GM19397 (cell line): ENCODE results near the gene LRBA.

Experiments
- ATAC-seq: cut with Tn5 transposase; IDR thresholded peaks from one replicate; pipeline ENCODE4 v1.9.1; 2021; ENCODE audit warnings: mild to moderate bottlenecking, moderate library complexity; ENCODE audit not compliant: unreplicated experiment

LRBA gene

DNA sequence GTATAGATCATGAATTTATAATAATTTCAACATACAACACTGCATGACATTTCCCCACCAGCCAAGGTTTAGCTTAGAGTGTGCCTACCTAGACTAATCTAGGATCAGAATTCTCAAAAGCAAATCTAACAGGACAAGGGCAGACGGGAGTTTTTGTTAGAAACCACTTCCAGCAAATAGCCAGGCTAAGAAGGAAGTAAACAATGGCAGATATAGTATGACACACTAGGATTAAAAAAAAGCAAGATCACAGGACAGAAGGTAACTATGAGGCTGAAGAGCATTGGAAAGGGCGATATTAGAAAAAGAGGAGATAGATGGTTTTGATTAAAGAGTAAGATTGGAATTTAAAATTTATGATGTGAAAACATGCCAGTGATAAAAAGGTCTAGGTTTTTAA lies 124.8 kb downstream of the LRBA start:
- no peak for ATAC-seq

- ATAC-seq: no peak
Measured at GRCh38 chr4:150889306-150889705, 125.8 kb downstream of the LRBA start.

DNA sequence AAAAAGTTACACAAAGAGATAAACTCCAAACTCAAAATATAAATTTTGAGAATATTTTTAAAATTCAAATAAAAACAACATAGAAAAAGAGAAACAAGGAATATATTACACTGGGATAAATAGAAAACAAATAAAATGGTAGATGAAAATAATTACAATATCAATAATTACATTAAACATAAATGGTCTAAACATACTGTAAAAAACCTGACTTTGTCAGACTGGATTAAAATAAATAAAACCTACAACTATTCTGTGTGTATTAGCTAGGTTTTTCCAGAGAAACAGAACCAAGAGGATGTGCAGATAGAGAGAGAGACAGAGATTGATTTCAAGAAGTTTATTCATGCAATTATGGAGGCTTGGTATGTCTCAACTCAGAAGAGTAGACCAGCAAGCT lies 126.5 kb downstream of the LRBA start:
- no peak for ATAC-seq

- ATAC-seq: no peak
Measured at GRCh38 chr4:150888217-150888616, 126.9 kb downstream of the LRBA start.

DNA sequence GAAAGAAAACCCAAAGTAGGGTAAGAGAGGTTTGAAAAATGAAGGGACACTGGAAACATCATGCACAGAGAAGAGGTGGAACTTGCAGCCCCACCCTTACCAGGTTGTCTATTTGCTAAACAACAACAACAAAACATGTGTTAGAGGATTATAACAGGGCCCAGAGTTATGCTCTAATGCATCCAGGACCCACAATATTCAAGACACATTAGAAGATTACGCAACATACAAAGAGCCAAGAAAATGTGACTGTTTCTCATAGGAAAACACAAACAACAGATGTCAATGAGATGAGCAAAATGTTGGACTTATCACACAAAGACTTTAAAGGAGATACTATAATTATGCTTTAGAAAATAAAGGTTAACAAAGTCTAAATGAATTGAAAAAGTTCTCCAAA lies 128.5 kb downstream of the LRBA start:
- ATAC-seq: no peak

DNA sequence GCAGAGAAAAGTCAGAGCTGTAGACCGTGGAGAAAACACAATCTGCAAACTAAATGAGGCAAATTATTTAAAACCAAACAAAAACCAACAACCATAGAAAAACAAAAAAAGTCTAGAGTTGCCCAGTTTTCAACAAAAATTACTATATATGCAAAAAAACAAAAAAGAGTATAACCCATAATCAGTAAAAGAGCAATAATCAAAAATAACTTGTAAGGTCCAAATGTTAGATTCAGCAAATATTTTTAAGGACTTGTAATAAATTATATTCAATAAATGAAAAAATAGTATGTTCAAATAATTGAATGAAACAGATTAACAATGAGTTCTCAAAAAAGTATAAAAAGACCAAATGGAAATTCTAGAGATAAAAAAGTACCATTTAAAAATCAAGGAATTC lies 130.5 kb downstream of the LRBA start:
- ATAC-seq: no peak

- no peak for ATAC-seq
Measured at GRCh38 chr4:150875367-150875766, 139.7 kb downstream of the LRBA start.

- ATAC-seq: no peak
Measured at GRCh38 chr4:150874338-150875226, 140.5 kb downstream of the LRBA start.

DNA sequence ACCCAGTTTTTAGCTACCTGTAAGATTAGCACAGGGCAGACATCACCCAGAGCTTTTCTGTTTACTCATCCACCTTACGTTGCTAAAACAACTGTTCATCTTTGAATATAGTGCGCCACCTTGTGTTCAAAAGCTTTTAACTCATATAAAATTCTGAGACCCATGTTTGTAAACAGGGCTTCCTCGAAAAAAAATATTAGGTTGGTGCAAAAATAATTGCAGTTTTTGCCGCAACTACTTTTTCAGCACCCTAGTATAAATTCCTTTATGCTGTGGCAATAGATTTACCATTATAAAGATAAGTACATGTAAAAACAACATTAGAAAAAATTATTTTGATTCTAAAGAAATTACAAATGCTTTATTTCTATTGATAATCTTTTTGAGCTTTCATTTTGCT lies 147.9 kb downstream of the LRBA start:
- ATAC-seq: peak; percentile 77

GRCh38 chr4:150863456-150863855 lies 151.6 kb downstream of the LRBA start:
- ATAC-seq: no peak

DNA sequence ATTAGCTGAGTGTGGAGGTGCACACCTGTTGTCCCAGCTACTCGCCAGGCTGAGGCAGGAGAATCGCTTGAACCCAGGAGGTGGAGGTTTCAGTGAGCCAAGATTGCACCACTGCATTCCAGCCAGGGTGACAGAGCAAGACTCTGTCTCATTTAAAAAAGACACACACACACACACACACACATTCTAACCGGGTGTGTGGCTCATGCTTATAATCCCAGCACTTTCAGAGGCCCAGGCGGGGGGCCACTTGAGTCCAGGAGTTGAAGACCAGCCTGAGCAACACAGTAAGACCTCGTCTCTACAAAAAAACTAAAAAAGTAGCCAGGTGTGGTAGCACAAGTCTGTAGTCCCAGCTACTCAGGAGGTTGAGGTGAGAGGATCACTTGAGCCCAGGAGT lies 152.3 kb downstream of the LRBA start:
- ATAC-seq: no peak

DNA sequence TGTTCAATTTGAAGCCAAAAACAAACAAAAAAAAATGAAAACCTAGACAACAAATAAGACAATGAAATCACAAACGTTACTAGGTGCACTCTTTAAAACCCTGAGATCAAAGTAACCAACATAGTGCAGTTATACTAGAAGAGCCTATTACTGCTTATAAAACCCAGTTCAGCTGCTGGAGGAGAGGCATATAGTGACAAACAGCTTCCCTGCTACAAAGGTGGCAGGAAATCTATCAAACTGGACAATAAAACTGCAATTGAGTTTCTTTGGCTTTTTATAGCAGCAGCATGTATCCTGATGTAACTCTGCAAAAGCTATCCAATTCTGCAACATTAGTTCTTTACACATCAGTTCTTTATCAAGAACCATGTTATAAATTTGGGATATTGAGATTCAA lies 155.6 kb downstream of the LRBA start:
- no peak for ATAC-seq

GRCh38 chr4:150855981-150856510 lies 159.0 kb downstream of the LRBA start:
- no peak for ATAC-seq

DNA sequence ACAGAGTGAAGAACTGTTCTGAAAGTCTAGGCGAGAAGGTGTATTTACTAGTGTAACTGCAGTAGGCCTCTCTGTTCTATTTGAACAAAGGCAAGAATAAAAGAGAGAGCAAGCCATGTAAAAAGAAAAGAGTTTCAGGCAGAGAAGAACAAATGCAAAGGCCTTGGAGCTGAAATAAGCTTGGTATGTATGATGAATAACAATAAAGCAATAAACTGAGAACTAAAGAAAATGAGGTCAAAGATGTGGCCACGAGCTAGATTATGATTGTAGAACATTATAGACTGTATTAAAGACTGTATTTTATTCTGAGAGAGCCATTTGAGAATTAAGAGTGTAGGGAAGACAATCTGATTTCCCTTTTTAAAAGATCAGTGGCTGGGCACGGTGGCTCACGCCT lies 160.5 kb downstream of the LRBA start:
- ATAC-seq: no peak

- no peak for ATAC-seq
Measured at GRCh38 chr4:150853882-150854281, 161.2 kb downstream of the LRBA start.

GRCh38 chr4:150852216-150852615 lies 162.9 kb downstream of the LRBA start:
- no peak for ATAC-seq

GRCh38 chr4:150849016-150849415 lies 166.1 kb downstream of the LRBA start:
- no peak for ATAC-seq

- peak; percentile 86 for ATAC-seq
Measured at GRCh38 chr4:150828159-150828558, 186.9 kb downstream of the LRBA start.

- no peak for ATAC-seq
Measured at GRCh38 chr4:150827226-150827625, 187.9 kb downstream of the LRBA start.

GRCh38 chr4:150826306-150826705 lies 188.8 kb downstream of the LRBA start:
- ATAC-seq: no peak

DNA sequence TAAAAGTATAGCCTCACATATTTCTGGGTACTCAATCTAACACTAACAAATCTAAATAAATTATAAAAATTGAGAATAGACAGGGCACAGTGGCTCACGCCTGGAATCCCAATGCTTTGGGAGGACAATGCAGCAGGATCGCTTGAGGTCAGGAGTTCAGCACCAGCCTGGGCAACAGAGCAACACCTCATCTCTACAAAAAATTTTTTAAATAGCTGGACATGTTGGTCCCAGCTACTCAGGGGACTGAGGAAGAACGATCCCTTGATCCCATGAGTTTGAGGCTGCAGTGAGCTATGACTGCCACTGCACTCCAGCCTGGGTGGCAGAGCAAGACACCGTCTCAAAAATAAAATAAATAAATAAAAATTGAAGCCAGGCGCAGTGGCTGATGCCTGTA lies 192.7 kb downstream of the LRBA start:
- no peak for ATAC-seq

GRCh38 chr4:150821641-150822040 lies 193.4 kb downstream of the LRBA start:
- no peak for ATAC-seq

DNA sequence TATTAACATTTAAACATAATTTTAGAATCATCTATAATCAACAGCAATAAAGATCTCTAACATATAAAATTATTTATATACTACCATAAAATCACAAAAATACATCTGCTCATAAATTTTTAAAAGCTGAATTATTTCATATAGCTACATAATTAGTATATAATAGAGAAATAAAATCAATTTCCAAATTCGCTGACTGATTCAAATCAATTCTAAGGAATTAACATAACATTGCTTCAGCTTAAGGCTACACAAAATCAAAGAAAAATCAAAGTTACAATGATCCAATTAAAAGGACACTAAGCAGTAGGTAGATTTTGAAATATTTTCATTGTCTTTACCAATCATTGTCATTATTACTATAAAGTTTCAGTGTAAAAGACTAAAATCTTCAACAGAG lies 194.7 kb downstream of the LRBA start:
- no peak for ATAC-seq
